NOMO-1 treated with dmso at 0.1 percent for 144 hours (cell line): ENCODE measurements around the gene ST7L.

Experiments used
- DNase-seq: peaks from one replicate; lab custom pipeline; 2025; ENCODE audit not compliant: unreplicated experiment; lab: John Stamatoyannopoulos, UW

The ST7L gene

DNA sequence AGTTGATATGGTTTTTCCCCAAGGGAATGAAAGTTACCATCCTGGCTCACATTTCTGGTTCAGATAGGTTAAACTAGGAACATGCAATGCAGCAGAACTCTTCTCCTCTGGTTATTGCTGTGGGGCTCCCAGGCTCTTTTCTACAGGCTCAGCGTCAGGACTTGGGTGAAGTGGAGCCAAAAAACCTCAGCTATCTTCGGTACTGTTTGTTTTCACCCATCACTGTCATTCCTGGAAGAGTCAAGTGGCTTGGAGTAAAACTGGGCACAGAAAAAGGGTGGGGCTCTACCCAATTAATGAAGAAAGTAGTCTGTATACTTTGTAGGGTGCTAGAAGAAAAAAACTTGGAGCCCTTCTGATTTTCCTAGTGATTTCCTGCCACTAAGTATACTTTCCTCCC lies 100.8 kb downstream of the ST7L start:
- DNase-seq = no peak

DNA sequence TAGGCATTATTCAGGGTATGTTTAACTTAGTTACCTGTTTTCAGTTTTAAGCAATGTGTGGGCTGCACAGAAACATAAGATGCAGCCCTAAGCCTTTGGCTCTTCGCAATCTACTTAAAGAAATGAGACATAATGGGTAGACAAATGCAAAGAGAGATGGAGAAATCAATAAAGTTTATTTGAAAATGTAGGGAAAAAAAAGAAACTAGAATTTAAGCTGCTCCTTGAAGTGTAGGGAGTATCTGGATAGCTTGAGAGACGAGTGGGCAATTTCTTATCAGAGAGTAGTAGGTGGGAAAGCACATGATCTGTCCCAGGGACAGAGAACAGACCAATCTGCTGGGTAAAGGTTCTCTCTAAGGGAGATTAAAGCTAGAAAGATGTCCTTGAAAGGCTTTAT lies 101.3 kb downstream of the ST7L start:
- no peak for DNase-seq

DNA sequence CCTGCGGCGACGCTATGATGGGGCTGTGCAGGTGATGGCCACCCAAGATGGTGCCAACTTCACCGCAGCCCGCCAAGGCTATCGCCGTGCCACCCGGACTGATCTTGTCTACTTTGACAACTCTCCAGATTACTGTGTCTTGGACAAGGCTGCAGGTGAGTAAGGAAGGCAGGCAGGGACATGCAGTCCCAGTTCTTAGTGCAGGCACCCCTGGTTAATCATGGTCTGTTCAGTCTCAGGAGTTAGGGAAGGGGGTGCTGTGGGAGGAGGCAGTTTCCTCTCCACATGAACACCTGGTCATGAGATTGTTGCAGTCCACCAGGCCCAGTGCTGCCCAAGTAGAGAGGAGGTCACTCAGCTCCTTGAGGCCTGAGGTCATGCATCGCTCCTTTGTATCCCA lies 101.7 kb downstream of the ST7L start:
- no peak for DNase-seq

DNA sequence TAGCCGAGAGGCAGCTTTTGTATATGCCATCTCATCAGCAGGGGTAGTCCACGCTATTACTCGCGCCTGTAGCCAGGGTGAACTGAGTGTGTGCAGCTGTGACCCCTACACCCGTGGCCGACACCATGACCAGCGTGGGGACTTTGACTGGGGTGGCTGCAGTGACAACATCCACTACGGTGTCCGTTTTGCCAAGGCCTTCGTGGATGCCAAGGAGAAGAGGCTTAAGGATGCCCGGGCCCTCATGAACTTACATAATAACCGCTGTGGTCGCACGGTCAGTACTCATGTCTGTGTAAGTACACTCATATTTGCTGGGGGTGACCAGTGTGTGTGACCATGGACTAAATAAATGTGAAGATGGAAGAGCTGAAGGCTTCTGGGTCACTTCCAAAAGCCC lies 102.8 kb downstream of the ST7L start:
- DNase-seq = no peak

DNA sequence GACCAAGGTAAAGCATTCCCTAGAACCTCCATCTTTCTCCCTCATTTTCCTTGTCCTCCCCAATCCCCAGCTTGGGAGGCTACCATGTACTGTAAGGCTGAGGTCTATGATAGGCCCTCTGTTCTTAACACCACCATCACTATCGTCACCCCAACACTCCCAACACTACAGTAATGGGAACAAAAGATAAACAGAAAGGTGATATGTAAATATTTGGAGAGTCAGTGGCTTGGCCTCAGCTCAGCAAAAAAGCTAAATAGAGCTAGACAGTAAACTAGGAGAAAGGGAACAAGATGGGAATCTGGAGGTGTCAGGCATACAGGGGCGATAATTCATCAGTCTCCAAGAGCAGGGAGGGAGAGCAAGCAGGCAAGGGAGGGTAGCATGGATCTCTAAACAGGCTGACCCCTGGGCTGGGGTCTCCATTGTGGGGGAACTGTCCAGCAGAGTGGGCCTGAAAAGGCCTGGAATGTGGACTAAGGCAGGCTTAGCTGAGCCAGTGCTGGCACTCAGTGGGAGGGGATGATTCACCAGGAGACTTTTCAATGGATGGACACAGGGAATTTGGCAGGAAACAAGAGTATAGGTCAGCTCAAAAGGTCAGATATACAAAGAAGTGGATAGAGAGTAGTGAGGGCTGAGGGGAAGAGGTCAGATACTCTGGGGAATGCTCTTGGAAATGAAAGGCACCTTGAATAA lies 103.5 kb downstream of the ST7L start:
- DNase-seq = no peak

DNA sequence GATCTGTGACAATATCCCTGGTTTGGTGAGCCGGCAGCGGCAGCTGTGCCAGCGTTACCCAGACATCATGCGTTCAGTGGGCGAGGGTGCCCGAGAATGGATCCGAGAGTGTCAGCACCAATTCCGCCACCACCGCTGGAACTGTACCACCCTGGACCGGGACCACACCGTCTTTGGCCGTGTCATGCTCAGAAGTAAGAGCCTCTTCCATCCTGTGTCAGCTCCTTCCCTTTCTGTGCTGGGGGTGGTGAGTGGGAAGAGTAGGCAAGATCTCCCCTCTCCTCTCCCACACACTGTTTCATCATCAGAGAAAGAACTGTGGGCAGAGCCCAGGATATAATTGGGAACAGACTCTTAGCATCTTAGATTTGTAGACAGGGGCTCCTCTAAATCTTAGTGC lies 104.0 kb downstream of the ST7L start:
- no peak for DNase-seq

DNA sequence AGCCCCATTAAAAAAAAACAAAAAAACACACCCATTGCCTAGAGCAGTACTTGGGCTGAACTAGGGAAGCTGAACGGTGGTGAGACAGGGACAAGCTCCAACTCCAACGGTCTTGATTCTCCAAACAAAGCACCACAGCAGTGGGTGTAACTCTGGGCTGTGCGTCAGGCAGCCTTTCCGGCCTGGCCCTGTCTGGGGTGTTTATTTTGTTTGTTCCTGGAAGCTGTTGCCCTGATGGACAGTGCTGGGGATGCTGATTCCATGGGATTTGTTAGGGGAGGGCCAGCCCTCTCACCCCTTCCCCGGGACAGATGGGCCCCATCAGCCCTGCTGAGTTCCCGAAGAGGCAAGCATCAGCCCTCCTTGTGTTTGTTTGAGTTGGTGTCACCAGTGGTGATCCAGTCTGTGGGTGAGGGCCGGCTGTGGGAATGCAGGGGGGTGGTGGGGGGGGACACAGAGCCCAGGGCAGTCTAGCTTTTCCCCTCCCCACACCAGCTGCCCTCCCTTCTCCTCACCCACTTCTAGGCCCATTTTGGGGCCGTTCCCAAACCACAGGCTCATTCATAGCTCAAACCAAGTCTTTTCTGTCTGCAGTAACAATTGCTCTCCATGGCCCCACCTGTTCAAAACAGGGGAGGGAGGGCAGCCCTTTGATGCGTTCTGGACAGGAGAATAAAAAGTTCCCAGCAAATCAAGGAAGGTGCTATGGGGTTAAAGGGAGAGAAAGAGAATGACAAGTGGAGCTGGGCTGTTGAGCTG lies 105.7 kb downstream of the ST7L start:
- no peak for DNase-seq

DNA sequence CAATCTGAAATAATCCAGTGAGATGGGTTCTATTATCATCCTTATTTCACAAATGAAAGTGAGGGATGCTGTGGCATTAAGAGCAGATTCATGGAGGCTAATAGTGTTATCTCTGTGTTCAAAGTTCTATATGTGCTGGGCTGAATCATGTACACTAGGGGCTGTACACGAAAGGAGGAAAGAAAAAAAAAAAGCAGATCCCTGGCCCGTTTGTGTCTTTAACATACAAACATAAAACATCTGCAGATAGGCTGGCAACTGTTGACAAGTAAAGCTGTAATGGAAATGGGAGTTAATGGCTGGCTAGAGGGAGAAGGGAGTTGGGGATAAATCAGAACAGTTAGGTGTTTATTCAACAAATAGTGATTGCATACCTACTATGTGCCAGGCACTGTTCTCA lies 107.0 kb downstream of the ST7L start:
- no peak for DNase-seq

DNA sequence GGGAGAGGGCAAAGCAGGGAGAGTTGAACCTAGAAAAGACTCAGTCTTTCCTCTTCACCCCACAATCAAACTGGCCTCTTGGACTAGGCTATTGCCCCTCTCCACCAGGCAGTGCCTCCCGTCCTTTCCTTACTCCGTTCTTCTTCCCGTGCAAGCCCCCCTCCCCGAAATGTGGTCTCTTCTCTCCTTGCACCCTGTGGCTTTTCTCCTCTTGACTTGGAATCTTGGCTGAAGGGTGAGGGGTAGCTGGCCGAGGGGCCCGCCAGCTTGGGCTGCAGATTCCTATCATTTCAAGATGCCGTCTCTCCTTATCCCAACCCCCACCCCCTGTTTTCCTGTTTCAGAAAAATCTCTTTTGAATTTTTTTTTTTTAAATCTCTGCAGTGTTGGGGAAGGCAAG lies 108.6 kb downstream of the ST7L start:
- no peak for DNase-seq

DNA sequence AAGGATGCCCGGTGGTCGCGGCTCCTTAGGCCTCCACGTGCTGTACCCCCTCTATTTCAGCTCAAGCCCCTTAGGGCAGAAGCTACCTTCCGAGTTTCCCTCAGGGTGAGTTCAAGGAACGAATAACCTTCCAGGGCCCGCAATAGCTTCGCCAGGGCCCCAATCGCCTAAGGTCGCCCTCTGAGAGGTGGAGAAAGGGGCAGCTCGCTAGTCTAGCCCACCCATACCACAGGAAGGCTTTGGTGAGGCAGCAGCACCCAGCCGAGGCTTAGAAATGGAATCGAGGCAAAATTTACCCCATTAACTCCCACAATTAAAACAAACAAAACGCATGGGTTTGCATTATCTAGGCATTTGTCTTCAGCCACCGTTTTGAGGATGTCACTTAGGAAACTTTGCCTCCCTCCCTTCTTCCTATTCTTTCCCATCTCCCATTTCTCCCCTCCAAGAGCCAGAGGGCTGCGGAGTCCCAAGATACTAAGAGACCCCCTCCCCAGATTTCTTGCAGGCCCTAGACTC lies 109.2 kb downstream of the ST7L start:
- DNase-seq = no peak

DNA sequence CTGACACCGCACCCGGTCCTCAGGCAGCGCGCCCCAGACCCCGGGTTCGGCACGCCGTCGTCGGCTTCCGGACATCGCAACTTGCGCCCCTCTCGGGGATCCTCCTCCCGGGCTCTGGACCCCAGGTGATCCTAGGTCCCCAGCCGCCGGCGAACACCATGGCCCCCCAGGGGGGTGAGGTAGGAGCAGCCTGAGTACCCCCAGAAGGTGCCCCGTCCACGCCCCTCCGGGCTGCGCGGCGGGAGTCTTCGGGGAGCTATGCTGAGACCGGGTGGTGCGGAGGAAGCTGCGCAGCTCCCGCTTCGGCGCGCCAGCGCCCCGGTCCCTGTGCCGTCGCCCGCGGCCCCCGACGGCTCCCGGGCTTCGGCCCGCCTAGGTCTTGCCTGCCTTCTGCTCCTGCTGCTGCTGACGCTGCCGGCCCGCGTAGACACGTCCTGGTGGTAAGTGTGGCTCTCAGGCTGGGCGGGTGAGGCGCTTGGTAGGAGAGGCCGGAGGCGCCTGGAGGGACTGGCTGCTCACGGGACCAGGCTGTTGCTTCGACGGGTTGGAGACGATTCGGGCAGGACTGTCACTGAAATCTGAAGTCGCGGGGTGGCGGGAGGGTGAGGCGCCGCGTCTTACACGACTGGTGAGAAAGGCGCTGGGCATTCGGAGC lies 109.8 kb downstream of the ST7L start:
- no peak for DNase-seq

DNA sequence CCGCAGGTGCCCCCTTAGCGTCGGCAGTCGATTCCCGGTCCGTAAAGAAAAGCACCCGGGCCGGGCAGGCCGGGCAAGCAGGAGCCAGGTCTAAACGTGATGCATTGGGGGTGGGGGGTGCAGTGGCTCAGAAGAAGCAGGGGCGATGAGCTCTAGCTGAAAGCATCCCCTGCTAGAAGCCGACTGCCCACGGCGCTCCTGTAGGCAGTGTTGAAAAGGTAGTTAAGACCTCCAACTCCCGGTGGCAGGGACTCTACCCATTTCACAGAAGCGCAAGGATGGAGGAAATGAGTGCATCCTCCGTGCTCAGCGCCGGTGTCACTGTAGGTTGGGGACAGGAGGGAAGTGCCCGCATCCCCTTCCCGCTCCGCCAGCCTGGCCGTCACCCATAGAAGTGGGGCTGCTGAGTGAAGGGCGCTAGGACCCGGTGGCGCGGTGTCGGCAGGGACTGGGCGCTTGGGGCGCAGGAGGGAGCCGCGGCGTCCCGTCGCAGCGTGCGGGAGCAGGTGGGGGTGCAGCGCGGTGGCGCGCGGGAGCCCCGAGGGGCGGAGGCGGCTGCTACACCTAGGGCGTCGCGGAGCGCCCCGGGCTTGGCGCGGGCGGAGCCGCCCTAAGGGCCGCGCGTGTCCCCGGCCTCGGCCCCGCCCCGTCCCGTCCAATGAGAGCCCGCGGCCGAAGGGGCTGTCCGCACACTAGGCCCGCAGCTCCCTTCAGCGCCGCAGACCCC lies 110.5 kb downstream of the ST7L start, which contains the start of gene WNT2B:
Gene WNT2B, plus strand, starts transcription at position 688 of the 727 bp plus-strand sequence. CDS start 298 bp downstream, outside the sequence.
- DNase-seq = no peak

DNA sequence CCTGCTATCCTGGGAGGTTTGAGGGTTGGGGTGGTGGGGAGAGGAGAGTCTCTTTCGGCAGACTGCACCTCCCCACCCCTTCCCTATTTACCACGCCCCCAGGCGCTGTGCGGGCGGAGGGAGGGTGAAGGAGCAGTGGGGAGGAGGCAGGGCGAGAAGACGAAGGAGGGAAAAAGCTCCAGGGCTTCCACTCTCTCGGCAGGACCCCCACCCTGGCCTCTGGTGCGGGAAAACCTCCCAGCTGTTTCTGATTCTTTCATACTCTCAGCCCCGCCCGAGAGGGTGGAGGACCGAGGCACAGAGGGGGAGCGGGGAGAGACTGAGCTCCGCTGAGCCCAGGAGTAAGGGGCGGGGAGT lies 111.0 kb downstream of the ST7L start:
- DNase-seq = no peak

DNA sequence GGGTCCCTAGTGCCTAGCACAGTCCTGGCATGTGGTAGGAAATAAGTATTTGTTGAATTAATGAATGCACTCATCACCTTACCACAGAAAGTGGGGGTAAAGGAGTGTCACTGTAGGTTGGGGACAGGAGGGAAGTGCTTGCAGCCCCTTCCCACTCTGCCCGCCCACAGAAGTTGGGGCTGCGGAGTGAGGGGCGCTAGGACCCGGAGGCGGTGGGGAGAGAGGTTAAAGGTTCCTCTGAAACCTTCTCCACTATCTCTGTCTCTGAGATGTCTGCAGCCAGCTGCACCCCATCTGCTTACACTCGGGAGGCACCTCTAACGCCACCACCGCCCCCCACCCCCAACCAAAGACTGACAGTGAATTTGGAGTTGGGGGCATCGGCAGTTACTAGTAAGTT lies 111.6 kb downstream of the ST7L start:
- no peak for DNase-seq

DNA sequence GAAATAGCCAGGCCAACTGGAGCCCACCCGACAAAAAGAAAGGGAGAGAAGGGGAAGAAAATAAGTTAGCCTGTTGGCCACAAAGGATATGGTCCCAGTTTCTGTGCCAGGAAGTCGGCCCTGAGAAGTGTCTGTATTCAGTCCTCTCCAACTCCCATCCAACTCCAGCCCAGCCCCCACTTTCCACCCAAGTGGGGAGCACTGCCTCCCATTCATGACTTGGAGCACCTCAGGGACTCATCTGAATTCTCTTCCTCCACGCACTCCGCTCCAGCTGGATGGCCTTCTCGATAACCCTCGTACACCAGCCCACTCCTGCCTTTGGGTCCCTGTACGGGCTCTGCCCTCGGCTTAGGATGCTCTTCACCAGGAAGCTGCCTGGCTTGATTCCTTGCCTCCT lies 112.2 kb downstream of the ST7L start:
- DNase-seq = no peak

DNA sequence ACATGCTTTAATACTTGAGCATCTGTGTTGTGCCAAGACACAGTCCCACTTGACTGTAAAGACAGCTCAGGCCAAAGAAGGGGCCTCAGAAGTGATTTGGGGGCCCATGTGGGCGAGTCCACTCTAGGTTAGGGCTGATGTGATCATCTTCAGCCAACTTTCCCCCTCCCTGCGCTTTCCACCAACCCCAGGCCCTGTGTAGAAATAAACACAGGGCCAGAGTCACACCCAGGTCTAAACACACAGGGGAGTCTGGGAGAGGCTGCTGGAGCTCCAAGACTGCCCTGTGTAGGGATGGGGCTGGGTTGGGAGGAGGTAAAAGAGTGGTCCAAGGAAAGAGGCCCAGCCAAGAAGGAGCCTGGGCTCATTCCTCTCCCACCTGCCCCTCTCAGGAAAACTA lies 112.6 kb downstream of the ST7L start:
- DNase-seq = no peak

DNA sequence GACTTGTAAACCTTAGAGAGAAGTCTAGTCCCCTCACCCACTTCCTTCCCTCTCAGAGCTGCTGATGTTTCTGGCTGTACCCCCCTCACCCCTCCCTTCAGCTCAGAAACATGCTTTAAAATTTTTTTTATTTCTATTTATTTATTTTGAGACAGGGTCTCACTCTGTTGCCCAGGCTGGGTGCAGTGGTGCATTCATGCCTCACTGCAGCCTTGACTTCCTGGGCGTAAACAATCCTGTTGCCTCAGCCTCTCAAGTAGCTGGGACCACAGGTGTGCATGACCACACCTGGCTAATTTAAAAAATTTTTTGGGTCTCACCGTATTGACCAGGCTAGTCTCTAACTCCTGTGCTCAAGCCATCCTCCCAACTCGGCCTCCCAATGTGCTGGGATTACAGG lies 113.1 kb downstream of the ST7L start:
- DNase-seq = no peak

DNA sequence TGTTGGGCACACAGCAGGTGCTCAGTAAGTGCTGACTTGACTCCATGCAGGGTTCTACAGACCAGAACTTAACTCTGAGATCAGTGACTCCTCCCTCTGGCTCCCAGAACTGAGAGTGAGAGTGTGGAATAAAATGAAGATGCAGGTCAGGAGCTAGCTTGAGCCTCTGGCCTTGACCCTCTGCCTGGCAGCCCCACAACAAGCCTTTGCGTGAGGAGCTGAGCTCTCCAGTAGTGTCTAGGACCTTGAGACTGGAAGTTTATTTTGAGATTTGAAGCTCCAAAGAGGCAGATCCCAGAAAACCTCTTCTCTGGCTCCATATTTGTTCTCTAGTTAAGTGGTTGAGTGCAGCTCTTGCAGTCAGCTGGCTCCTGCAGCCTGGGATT lies 113.5 kb downstream of the ST7L start:
- no peak for DNase-seq

DNA sequence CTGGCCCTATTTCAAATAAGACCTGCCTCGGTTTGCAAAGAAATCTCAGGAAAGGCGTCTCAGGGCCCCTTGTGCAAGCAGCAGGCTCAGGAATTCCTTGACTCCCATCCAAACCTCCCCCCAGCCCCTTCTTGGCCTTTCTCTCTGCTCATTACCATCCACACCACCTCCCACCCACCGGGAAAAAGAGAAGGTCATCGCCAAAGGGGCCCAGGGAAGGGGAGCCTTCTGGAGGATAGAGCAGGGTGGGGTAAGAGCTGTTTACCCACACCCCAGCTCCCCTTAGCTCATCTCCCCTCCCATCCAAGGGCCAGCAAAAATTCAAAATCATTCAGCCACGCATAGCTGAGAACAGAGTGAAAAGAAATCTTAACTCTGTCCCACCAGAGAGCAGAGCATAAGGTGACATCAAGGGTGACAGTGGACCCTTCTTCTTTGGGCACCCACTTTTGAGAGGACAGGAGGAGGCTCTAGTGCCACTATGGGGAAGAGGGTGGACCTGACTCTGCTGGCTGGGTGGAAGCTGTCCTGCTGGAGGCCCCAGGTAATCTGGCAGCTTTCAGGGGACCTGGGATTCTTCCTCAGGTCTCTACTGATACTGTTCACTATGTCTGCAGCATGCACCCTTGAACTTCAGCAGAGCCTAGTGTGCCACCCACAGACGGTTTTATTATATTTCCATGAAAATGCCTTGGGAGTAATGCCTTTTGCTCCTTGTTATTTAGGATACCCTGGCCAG lies 114.1 kb downstream of the ST7L start:
- DNase-seq = no peak

DNA sequence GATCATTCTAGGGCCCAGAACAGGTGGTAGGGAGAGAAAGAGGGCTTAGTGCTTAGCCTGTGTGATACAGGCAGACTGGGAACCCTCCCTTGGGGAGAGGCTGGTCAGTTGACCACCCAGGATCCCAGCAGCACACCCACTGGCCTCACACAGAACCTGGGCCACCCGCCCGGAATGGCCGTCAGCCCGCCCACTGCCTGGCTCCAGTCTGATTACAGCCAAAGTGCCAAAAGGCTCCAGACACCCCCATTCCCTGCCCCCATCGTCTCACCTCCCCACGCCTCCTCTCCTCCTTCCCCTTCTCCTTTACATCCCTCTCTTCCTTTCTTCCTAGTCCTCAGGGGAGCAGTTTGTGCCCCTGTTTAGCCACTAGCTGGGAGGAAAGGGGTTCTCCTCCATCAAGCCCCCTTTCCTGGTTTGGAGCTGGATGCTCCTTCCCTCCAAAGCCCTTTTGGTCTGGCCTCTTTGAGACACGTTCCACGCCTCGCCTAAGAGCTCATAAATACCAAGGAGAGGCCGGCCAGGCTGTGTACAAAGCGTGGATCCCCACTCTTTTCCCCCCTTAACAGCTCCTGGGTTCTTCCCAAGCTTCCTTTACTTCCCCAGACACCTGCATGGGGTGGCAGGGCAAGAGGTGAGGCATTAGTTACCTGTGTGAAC lies 114.8 kb downstream of the ST7L start:
- DNase-seq = no peak
